Endothelial cell of umbilical vein (primary cell): ENCODE results near the gene FALEC. TPM values are rescaled to one million over a fixed set of nuclear protein-coding genes. Genes with fewer than 3 reads are reported as not detected.

Experiments used
- BruUV-seq: library from RNA; stranded (reverse); fragments of 400-500 nt; replicated peaks from 2 replicates; lab custom pipeline; 2021; lab: Mats Ljungman, UMichigan
- CTCF ChIA-PET: fragments of 300-600, 350-600 bp; sonication (Branson Sonifier 250); formaldehyde crosslinking; loops from one replicate; lab custom pipeline; 2021; ENCODE audit warnings: antibody characterized with exemption, inconsistent platforms; lab: Charles Lee
- POLR2A ChIA-PET: fragments of 300-600, 350-600 bp; sonication (Branson Sonifier 250); formaldehyde crosslinking; loops from one replicate; lab custom pipeline; 2021; ENCODE audit warnings: antibody characterized with exemption, inconsistent platforms; lab: Charles Lee
- DNase-seq: peaks from one replicate; pipeline ENCODE4 v3.0.0-alpha.2; 2011; ENCODE audit warnings: low read depth, low spot score
- FAIRE-seq: peaks from 2 replicates; lab custom pipeline; 2011; peaks lifted over from hg19 to GRCh38; lab: Jason Lieb, UNC
- H2AFZ ChIP-seq: 2 replicates; pipeline ENCODE4 v1.6.0; 2012; ENCODE audit warnings: low read depth, low read length, control low read depth, inconsistent platforms
- H3K27ac ChIP-seq: 2 replicates; pipeline ENCODE4 v1.5.1; 2011; ENCODE audit warnings: low read depth, mild to moderate bottlenecking, control low read depth, low read length, moderate library complexity; ENCODE audit not compliant: insufficient read depth
- H3K27me3 ChIP-seq, 2 experiments: 2 replicates each; pipeline versions ENCODE4 v1.6.0 to v1.6.1; 2011; ENCODE audit warnings: low read length in 2 of 2, mixed read lengths in 1 of 2; ENCODE audit not compliant: control insufficient read depth in 2 of 2, insufficient read depth in 2 of 2
- H3K36me3 ChIP-seq, 2 experiments: 2 replicates in 1 of 2; 3 replicates in 1 of 2; pipeline ENCODE4 v1.5.1; 2011; ENCODE audit warnings: low read length in 2 of 2, mild to moderate bottlenecking in 1 of 2, moderate library complexity in 1 of 2; ENCODE audit not compliant: control insufficient read depth in 2 of 2, insufficient read depth in 2 of 2; ENCODE audit errors: extremely low read depth in 1 of 2
- H3K4me1 ChIP-seq: 3 replicates; pipeline ENCODE4 v1.5.1; 2011; ENCODE audit warnings: mild to moderate bottlenecking, low read length; ENCODE audit not compliant: control insufficient read depth, insufficient read depth; ENCODE audit errors: extremely low read depth
- H3K4me2 ChIP-seq: 2 replicates; pipeline ENCODE4 v1.6.1; 2011; ENCODE audit warnings: low read length, control low read depth, mixed read lengths; ENCODE audit not compliant: insufficient read depth
- H3K4me3 ChIP-seq, 3 experiments: fragments of 200-600 bp in 1 of 3; sonication (generic), shearing (Covaris generic) in 1 of 3; replicated peaks in 1 of 3; 2 replicates each; pipeline ENCODE4 v1.5.1; 2011 to 2016; ENCODE audit warnings: control low read depth in 3 of 3, low read length in 3 of 3, mild to moderate bottlenecking in 2 of 3, inconsistent platforms in 1 of 3, low read depth in 1 of 3, moderate library complexity in 1 of 3; ENCODE audit not compliant: insufficient read depth in 1 of 3
- H3K79me2 ChIP-seq: 2 replicates; pipeline ENCODE4 v1.6.0; 2012; ENCODE audit warnings: low read length, inconsistent platforms; ENCODE audit not compliant: control insufficient read depth, insufficient read depth
- H3K9ac ChIP-seq: replicated peaks from 2 replicates; pipeline ENCODE3; 2011; ENCODE audit warnings: low read length, control low read depth; ENCODE audit not compliant: insufficient read depth; ENCODE audit errors: extremely low read depth
- H3K9me1 ChIP-seq: replicated peaks from 3 replicates; pipeline ENCODE4 v1.6.0; 2011; ENCODE audit warnings: mild to moderate bottlenecking, low read length; ENCODE audit not compliant: control insufficient read depth, insufficient read depth; ENCODE audit errors: extremely low read depth
- H3K9me3 ChIP-seq: replicated peaks from 2 replicates; pipeline ENCODE4 v1.5.1; 2012; ENCODE audit warnings: low read length, inconsistent platforms; ENCODE audit not compliant: control insufficient read depth, insufficient read depth
- H4K20me1 ChIP-seq: replicated peaks from 2 replicates; pipeline ENCODE3; 2011; ENCODE audit warnings: mild to moderate bottlenecking, low read length; ENCODE audit not compliant: control insufficient read depth, insufficient read depth; ENCODE audit errors: extremely low read depth
- EZH2 ChIP-seq: IDR thresholded peaks from 2 replicates; pipeline ENCODE4 v1.6.1; 2012; ENCODE audit warnings: borderline replicate concordance, low read depth, mild to moderate bottlenecking, moderate library complexity, low read length, inconsistent platforms; ENCODE audit not compliant: severe bottlenecking
- FOS ChIP-seq: IDR thresholded peaks from 2 replicates; pipeline ENCODE4 v1.6.1; 2011; ENCODE audit warnings: mild to moderate bottlenecking, low read length, moderate library complexity, borderline replicate concordance; ENCODE audit not compliant: insufficient read depth
- GATA2 ChIP-seq: IDR thresholded peaks from 2 replicates; pipeline ENCODE4 v1.7.0; 2011; ENCODE audit warnings: low read depth, mild to moderate bottlenecking, moderate library complexity, mixed read lengths, low read length; ENCODE audit not compliant: insufficient read length, insufficient read depth
- JUN ChIP-seq: IDR thresholded peaks from 2 replicates; pipeline ENCODE4 v1.6.1; 2011; ENCODE audit warnings: borderline replicate concordance, low read depth; ENCODE audit not compliant: insufficient read length, insufficient read depth
- MYC ChIP-seq: IDR thresholded peaks from one replicate; pipeline ENCODE4 v1.6.1; 2011; ENCODE audit warnings: mild to moderate bottlenecking, low read depth, low read length
- POLR2A ChIP-seq: IDR thresholded peaks from 2 replicates; pipeline ENCODE4 v1.6.1; 2012; ENCODE audit warnings: low read depth, mild to moderate bottlenecking, control low read depth, low read length
- POLR2AphosphoS5 ChIP-seq: IDR thresholded peaks from 2 replicates; pipeline ENCODE4 v1.6.1; 2012; ENCODE audit warnings: low read depth, mild to moderate bottlenecking, control low read depth, low read length, moderate library complexity; ENCODE audit not compliant: insufficient read depth
- dilution Hi-C: fragments of 300-500 bp; cut with MboI; formaldehyde crosslinking; loops from one replicate; pipeline ENCODE4 v1.15.0; 2019; ENCODE audit warnings: low sequenced_read_pairs; ENCODE audit not compliant: extremely low pct_ligation_motif_present
- intact Hi-C: fragments of 100-400 bp; cut with micrococcal nuclease; formaldehyde crosslinking; loops from one replicate; pipeline ENCODE4 v1.10.0; 2022
- polyA plus RNA-seq, 4 experiments: library from polyadenylated mRNA; depleted of rRNA in 3 of 4; stranded (reverse) in 3 of 4; unstranded in 1 of 4; fragments of >200 nt; gene quantifications; 2 replicates each; pipeline versions ENCODE4 v1.2.1 to v1.2.3, GENCODE V29; 2011 to 2012; ENCODE audit warnings: missing spikeins in 1 of 4
- total RNA-seq: library from RNA; stranded (reverse); gene quantifications from 2 replicates; pipeline ENCODE4 v1.2.3, GENCODE V29; 2021
- TF ChIP-seq, protein P1 (sequence below): IDR thresholded peaks from 2 replicates; pipeline ENCODE4 v1.6.1; 2011; ENCODE audit not compliant: insufficient read depth, insufficient read length
- TF ChIP-seq, protein P2 (sequence below), 2 donors: IDR thresholded peaks; 1 replicate in 1 of 2; 2 replicates in 1 of 2; pipeline ENCODE4 v1.5.1; 2011; ENCODE audit warnings: low read length in 2 of 2, mild to moderate bottlenecking in 2 of 2, moderate library complexity in 2 of 2, control low read depth in 1 of 2, inconsistent platforms in 1 of 2, low read depth in 1 of 2; ENCODE audit not compliant: insufficient read depth in 1 of 2; ENCODE audit errors: extremely low read depth in 1 of 2

FALEC gene
- total and polyA plus RNA-seq, 2 donors (not counting 3 experiments of a cell fraction or from before 2014, with no cell fraction given) = not detected

DNA sequence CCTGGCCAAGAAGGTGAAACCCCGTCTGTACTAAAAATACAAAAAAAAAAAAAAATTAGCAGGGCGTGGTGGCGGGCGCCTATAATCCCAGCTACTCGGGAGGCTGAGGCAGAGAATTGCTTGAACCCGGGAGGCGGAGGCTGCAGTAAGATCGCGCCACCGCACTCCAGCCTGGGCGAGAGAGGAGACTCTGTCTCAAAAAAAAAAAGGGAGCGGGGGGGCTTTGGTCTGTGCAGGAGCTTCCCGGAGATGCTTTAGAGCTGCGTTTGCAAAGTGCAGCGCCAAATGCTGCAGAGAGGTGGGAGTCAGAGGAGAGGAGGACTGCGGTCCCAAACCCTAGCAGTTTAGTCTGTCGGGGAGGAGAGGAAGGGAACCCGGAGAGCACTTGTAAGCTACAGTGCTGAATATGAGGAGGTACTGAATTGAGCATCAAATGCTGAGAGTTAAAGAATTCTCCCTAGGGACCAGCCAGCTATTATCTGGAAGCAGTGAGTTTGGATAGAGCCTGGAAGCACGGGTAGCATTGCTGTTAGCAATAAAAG, 569 bp downstream of the FALEC start:
- H2AFZ ChIP-seq = peak overlapping the region; percentile 94
- no peak overlapping the region for H3K27ac ChIP-seq
- H3K4me3 ChIP-seq = peak overlapping the region; percentile 39 to 77 (median 48)
- intact Hi-C loops (loop anchor here (5.0 kb wide), 2 partner anchors 54 to 149 kb away; no protein-coding TSS in a partner anchor), dilution Hi-C loops (no loop called here)
- peak; percentile 4 for FAIRE-seq
- H3K36me3 ChIP-seq = no peaks in the 10 kb centered on the region
- no peaks in the 10 kb centered on the region for H3K27me3 ChIP-seq
- POLR2A ChIA-PET = interaction anchor here (1.0 to 1.4 kb wide), 2 partner anchors 9 to 56 kb away, joined by 3 to 4 read pairs; partner anchors contain the start of gene ECM1
- peaks cover 6% of the 10 kb centered on the region for H3K4me1 ChIP-seq
- TF ChIP-seq POLR2A = no peak
- TF ChIP-seq GATA2 = no peak
- TF ChIP-seq, protein P1, sequence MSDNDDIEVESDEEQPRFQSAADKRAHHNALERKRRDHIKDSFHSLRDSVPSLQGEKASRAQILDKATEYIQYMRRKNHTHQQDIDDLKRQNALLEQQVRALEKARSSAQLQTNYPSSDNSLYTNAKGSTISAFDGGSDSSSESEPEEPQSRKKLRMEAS = no peak
- TF ChIP-seq, protein P2, sequence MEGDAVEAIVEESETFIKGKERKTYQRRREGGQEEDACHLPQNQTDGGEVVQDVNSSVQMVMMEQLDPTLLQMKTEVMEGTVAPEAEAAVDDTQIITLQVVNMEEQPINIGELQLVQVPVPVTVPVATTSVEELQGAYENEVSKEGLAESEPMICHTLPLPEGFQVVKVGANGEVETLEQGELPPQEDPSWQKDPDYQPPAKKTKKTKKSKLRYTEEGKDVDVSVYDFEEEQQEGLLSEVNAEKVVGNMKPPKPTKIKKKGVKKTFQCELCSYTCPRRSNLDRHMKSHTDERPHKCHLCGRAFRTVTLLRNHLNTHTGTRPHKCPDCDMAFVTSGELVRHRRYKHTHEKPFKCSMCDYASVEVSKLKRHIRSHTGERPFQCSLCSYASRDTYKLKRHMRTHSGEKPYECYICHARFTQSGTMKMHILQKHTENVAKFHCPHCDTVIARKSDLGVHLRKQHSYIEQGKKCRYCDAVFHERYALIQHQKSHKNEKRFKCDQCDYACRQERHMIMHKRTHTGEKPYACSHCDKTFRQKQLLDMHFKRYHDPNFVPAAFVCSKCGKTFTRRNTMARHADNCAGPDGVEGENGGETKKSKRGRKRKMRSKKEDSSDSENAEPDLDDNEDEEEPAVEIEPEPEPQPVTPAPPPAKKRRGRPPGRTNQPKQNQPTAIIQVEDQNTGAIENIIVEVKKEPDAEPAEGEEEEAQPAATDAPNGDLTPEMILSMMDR (IDR thresholded peaks at IDR 0.05; ENCODE audit: extremely low read depth in 1 of 2, insufficient read depth in 1 of 2, low read depth in 1 of 2, low read length in 2 of 2) = no peak
- TF ChIP-seq FOS = no peak
- TF ChIP-seq JUN = no peak
- no peak for TF ChIP-seq EZH2
- no peak for TF ChIP-seq MYC
- TF ChIP-seq POLR2AphosphoS5 = no peak
- DNase-seq = peak; percentile 23
- H3K9ac ChIP-seq = peak overlapping the region; percentile 35
- H3K4me2 ChIP-seq = peak overlapping the region; percentile 92
- CTCF ChIA-PET = interaction anchor here (0.6 to 3.1 kb wide), 17 partner anchors 8 to 406 kb away, joined by 3 to 24 read pairs (median 4); partner anchors contain the start of genes ECM1 and TARS2
- no peaks in the 10 kb centered on the region for H3K9me1 ChIP-seq
- H3K79me2 ChIP-seq = no peaks in the 10 kb centered on the region
- no TSS peak for BruUV-seq
- H3K9me3 ChIP-seq = no peaks in the 10 kb centered on the region
- no peaks in the 10 kb centered on the region for H4K20me1 ChIP-seq
